GM12891 (cell line): ENCODE measurements around the gene MRPL38.

ENCODE experiments used
- PAX5 ChIP-seq: IDR thresholded peaks from 2 replicates; pipeline ENCODE4 v1.6.1; 2011; ENCODE audit warnings: low read length, moderate library complexity, mild to moderate bottlenecking; ENCODE audit not compliant: insufficient read depth, severe bottlenecking
- POLR2A ChIP-seq: IDR thresholded peaks from 2 replicates; pipeline ENCODE4 v1.6.1; 2011; ENCODE audit warnings: low read depth, low read length, control low read depth
- POLR2AphosphoS5 ChIP-seq: IDR thresholded peaks from 2 replicates; pipeline ENCODE4 v1.6.1; 2011; ENCODE audit warnings: low read depth, low read length, control low read depth
- POU2F2 ChIP-seq: IDR thresholded peaks from 2 replicates; pipeline ENCODE4 v1.6.1; 2011; ENCODE audit warnings: low read depth, mild to moderate bottlenecking, control low read depth, low read length, moderate library complexity
- SPI1 ChIP-seq: IDR thresholded peaks from 2 replicates; pipeline ENCODE4 v1.6.1; 2011; ENCODE audit warnings: low read depth, low read length, control low read depth
- TAF1 ChIP-seq: IDR thresholded peaks from 2 replicates; pipeline ENCODE4 v1.6.1; 2011; ENCODE audit warnings: low read depth, low read length, control low read depth

DNA sequence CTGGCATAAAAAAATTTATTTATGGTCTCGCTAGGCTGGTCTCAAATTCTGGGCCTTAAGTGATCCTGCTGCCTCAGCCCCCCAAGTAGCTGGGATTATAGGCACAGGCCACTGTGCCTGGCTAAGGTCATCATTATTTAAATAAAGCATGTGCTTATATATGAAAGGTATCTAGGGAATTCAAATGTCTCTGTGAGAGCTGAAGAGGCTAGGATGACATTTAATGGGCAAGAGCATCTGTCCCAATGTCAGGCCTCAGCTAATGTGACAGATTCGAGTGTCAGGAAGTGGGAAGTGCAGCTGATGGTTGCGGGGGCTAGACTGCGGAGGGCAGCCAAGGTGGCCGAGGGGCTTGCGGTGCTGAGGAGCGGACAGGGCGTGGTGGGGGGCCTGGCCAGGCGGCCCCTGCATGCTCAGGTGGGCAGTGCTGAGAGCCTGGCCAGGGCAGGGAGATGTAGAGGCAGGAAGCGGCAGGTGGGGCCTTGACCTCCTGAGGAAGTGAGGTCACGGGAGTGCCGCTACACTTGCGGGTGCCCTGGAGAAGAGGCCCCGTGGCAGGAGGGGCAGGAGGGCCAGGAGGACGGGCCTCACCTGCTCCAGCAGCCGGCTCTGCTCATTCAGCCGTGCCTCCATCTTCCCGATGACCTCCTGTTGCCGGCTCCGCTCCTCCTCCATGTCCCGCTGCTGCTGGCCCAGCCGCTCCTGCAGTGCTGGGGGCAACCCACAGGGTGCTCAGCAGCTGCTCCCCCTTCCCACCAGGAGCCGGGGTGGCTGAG lies 12.6 kb upstream of the MRPL38 start:
- TF ChIP-seq POLR2AphosphoS5 (no peak), TAF1 (no peak), POLR2A (no peak), SPI1 (no peak), POU2F2 (no peak), PAX5 (no peak)
